ENCODE data around the gene PICALM.
"Not testable (repeated sequence)": the region's sequence is repeated elsewhere in the genome, so short reads cannot be mapped to it uniquely, and the experiment has no call there.

- TF ChIP-seq POLR2A (IDR thresholded peaks at IDR 0.05; ENCODE audit: low read depth, low read length); CTCF (IDR thresholded peaks at IDR 0.05; ENCODE audit: extremely low read depth in 1 of 2, insufficient read depth in 1 of 2, low read depth in 1 of 2, low read length in 2 of 2); POLR2AphosphoS5 (IDR thresholded peaks at IDR 0.05; ENCODE audit: insufficient read depth, low read depth, low read length); EZH2 (IDR thresholded peaks at IDR 0.05; ENCODE audit: borderline replicate concordance, low read depth, low read length, severe bottlenecking); MAX (IDR thresholded peaks at IDR 0.05; ENCODE audit: insufficient read depth, insufficient read length): not testable (repeated sequence)
Measured at GRCh38 chr11:85926653-85927214, 142.2 kb downstream of the PICALM start.

Data from endothelial cell of umbilical vein (primary cell).